ENCODE measurements around the gene BRI3.
A peak's percentile ranks its signal among the peaks of the same experiment; 100 is the strongest.

Gene BRI3

DNA sequence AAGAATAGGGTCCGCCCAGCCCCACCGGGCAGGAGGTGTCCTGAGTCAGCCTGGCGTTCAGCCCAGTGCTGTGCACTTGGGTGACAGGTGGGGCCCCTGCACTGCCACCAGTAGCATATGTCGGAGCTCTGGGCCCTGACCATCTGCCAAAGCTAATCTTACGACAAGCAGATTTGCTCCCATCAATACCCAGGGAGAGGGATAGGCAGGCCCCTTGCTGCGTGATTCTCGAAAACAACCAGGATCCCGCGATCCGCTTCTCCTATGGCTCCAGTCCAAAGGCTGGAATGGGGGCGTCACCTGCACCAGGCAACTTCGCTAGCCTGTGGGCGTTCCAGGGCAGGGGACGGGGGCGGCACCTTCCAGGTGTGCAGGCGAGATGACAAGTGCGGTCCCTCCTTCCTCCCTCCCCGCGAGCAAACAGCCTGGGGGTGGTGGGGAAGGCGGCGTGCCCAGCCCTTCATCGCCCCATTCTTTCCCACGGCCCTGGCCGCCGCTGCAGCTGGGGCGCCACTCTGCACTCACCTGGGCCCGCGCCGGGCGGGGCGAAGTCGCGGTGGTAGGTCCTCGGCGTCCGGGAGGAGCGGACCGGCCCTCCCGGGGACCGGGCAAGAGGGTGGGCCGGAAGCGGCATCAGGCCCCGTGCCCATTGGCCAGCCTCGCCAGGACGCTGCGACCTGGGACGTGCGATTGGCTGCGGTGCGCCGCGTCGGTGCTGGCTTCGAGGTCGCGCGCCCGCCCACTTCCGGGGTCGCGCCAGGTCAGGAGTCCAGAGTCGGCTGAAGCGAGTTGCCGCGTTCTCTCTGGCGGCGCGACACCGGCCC lies 29.7 kb upstream of the BRI3 start, which contains the start of gene TECPR1:
TECPR1 (minus strand) TSS at position 632 of the 824 bp plus-strand sequence. CDS start 6,086 bp downstream, outside the sequence.
- Histone ChIP-seq H3K36me3 (ENCODE audit: control insufficient read depth, low read length) (peaks cover 2% of the 10 kb centered on the region; the same call in 1 of the 2 replicates), H3K4me2 (ENCODE audit: low read length) (peak within 1 kb of the TSS; percentile 96), H3K4me1 (ENCODE audit: control insufficient read depth, low read length) (peaks cover 42% of the 10 kb centered on the region), H3K27me3 (ENCODE audit: control insufficient read depth, low read length) (no peaks in the 10 kb centered on the region), H3F3A (ENCODE audit: control insufficient read depth, insufficient read depth) (peaks cover 16% of the 10 kb centered on the region), H4K20me1 (ENCODE audit: control insufficient read depth, insufficient read depth, low read depth, low read length) (no peaks in the 10 kb centered on the region), H3K4me3 (ENCODE audit: low read length) (peak within 1 kb of the TSS; percentile 86), H3K9me3 (ENCODE audit: control insufficient read depth, insufficient read depth, low read length) (no peaks in the 10 kb centered on the region), H3K27ac (ENCODE audit: low read depth, low read length) (peak within 1 kb of the TSS; percentile 81), H3K9me2 (replicated peaks; ENCODE audit: control insufficient read depth, low read length) (no peaks in the 10 kb centered on the region), H3K79me2 (ENCODE audit: control insufficient read depth, low read length) (peaks cover 11% of the 10 kb centered on the region)
- TF ChIP-seq, protein P1, sequence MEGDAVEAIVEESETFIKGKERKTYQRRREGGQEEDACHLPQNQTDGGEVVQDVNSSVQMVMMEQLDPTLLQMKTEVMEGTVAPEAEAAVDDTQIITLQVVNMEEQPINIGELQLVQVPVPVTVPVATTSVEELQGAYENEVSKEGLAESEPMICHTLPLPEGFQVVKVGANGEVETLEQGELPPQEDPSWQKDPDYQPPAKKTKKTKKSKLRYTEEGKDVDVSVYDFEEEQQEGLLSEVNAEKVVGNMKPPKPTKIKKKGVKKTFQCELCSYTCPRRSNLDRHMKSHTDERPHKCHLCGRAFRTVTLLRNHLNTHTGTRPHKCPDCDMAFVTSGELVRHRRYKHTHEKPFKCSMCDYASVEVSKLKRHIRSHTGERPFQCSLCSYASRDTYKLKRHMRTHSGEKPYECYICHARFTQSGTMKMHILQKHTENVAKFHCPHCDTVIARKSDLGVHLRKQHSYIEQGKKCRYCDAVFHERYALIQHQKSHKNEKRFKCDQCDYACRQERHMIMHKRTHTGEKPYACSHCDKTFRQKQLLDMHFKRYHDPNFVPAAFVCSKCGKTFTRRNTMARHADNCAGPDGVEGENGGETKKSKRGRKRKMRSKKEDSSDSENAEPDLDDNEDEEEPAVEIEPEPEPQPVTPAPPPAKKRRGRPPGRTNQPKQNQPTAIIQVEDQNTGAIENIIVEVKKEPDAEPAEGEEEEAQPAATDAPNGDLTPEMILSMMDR (IDR thresholded peaks at IDR 0.05; ENCODE audit: low read depth, low read length, poor library complexity, severe bottlenecking), result no peak
- no peak for TF ChIP-seq EZH2phosphoT487 (IDR thresholded peaks at IDR 0.05; ENCODE audit: borderline replicate concordance, low read length)

DNA sequence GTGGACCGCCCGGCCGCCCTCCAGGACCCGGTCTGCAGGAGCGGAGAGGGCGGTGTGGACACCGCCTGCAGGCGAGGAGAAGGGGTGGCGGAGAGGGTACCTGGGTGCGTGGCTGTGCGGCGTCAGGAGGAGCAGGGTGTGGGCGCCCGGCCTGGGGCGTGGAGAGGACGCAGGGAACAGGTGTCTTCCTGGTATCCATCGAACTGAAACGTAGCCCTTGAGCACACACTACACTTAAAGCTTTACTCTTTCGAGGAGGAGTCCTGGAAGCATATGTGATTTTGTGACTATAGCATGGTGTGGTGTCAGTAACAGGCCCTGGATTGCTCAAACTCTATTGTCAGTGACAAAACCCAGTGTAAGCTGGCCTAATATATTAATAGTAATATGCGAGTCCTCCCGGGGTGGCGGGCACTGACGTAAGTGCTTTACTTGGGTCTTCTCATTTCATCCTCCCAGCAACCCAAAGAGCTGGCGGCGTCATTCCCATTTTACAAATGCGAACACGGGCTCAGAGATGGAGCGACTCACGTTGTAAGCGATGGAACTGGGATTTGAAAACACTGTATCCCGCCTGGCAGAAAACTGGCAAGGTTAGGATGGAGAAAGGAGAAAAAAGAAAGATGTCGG lies 28.9 kb upstream of the BRI3 start:
- H3F3A ChIP-seq (ENCODE audit: control insufficient read depth, insufficient read depth), result peaks cover 16% of the 10 kb centered on the region
- H3K27ac ChIP-seq (ENCODE audit: low read depth, low read length), result no peak overlapping the region
- H3K36me3 ChIP-seq (ENCODE audit: control insufficient read depth, low read length), result peaks cover 2% of the 10 kb centered on the region; the same call in 1 of the 2 replicates
- H3K9me3 ChIP-seq (ENCODE audit: control insufficient read depth, insufficient read depth, low read length), result no peaks in the 10 kb centered on the region
- H3K9me2 ChIP-seq (replicated peaks; ENCODE audit: control insufficient read depth, low read length), result no peaks in the 10 kb centered on the region
- H3K4me2 ChIP-seq (ENCODE audit: low read length), result peak overlapping the region; percentile 96
- no peaks in the 10 kb centered on the region for H4K20me1 ChIP-seq (ENCODE audit: control insufficient read depth, insufficient read depth, low read depth, low read length)
- H3K27me3 ChIP-seq (ENCODE audit: control insufficient read depth, low read length), result no peaks in the 10 kb centered on the region
- peaks cover 11% of the 10 kb centered on the region for H3K79me2 ChIP-seq (ENCODE audit: control insufficient read depth, low read length)
- H3K4me3 ChIP-seq (ENCODE audit: low read length), result peak overlapping the region; percentile 86
- peaks cover 42% of the 10 kb centered on the region for H3K4me1 ChIP-seq (ENCODE audit: control insufficient read depth, low read length)
- TF ChIP-seq, protein P1 (IDR thresholded peaks at IDR 0.05; ENCODE audit: low read depth, low read length, poor library complexity, severe bottlenecking), result no peak
- no peak for TF ChIP-seq EZH2phosphoT487 (IDR thresholded peaks at IDR 0.05; ENCODE audit: borderline replicate concordance, low read length)

DNA sequence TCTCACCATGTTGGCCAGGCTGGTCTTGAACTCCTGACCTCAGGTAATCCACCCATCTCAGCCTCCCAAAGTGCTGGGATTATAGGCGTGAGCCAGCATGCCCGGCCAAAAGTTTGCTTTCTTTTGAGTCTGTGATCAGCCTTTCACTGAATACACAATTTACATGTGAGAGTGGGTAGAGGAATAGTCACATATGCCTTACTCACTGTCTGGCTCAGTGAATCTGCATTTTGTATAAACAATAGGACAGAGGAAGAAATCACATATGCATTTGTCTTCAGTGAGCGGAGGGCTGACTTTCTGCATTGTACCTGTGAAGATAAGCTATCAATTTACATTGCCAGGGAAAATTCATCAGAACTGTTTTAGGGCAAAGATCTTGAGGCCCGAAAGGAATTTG lies 27.0 kb upstream of the BRI3 start:
- H3K36me3 ChIP-seq (ENCODE audit: control insufficient read depth, low read length), result peaks cover 2% of the 10 kb centered on the region; the same call in 1 of the 2 replicates
- no peaks in the 10 kb centered on the region for H3K27me3 ChIP-seq (ENCODE audit: control insufficient read depth, low read length)
- H3K9me2 ChIP-seq (replicated peaks; ENCODE audit: control insufficient read depth, low read length), result no peaks in the 10 kb centered on the region
- H3K79me2 ChIP-seq (ENCODE audit: control insufficient read depth, low read length), result peaks cover 11% of the 10 kb centered on the region
- H3K4me1 ChIP-seq (ENCODE audit: control insufficient read depth, low read length), result peaks cover 31% of the 10 kb centered on the region
- no peak overlapping the region for H3K27ac ChIP-seq (ENCODE audit: low read depth, low read length)
- no peak overlapping the region for H3K4me2 ChIP-seq (ENCODE audit: low read length)
- no peak overlapping the region for H3K4me3 ChIP-seq (ENCODE audit: low read length)
- TF ChIP-seq, protein P1 (IDR thresholded peaks at IDR 0.05; ENCODE audit: low read depth, low read length, poor library complexity, severe bottlenecking), result no peak
- TF ChIP-seq EZH2phosphoT487 (IDR thresholded peaks at IDR 0.05; ENCODE audit: borderline replicate concordance, low read length), result no peak
- H3F3A ChIP-seq (ENCODE audit: control insufficient read depth, insufficient read depth), result peaks cover 16% of the 10 kb centered on the region
- no peaks in the 10 kb centered on the region for H3K9me3 ChIP-seq (ENCODE audit: control insufficient read depth, insufficient read depth, low read length)
- H4K20me1 ChIP-seq (ENCODE audit: control insufficient read depth, insufficient read depth, low read depth, low read length), result no peaks in the 10 kb centered on the region
